WTC11 (cell line): ENCODE measurements around the gene MMAB. TPM values are rescaled to one million over a fixed set of nuclear protein-coding genes. Genes with fewer than 3 reads are reported as not detected.
A peak's percentile ranks its signal among the peaks of the same experiment; 100 is the strongest.

ENCODE experiments used
- ATAC-seq: fragments of 200-7000 bp; cut with Tn5 transposase; 2 replicates; pipeline ENCODE4 v1.10.0; 2021; ENCODE audit warnings: mild to moderate bottlenecking, moderate library complexity
- CTCF ChIA-PET: fragments of 300-600 bp; sonication (Branson Sonifier 250); formaldehyde crosslinking; loops from one replicate; lab custom pipeline; 2021; ENCODE audit warnings: antibody characterized with exemption; lab: Charles Lee
- POLR2A ChIA-PET: fragments of 350-600 bp; sonication (Branson Sonifier 250); formaldehyde crosslinking; loops from one replicate; lab custom pipeline; 2021; ENCODE audit warnings: antibody characterized with exemption; lab: Charles Lee
- DNase-seq: peaks from one replicate; pipeline ENCODE4 v3.0.0; 2021; ENCODE audit warnings: low spot score
- H3K27ac Mint-ChIP-seq: 2 replicates; pipeline ENCODE4 v1.8.0; 2021; ENCODE audit warnings: mixed read lengths
- H3K27me3 Mint-ChIP-seq: 2 replicates; pipeline ENCODE4 v1.8.0; 2021; ENCODE audit warnings: low read depth, mild to moderate bottlenecking, moderate library complexity, mixed read lengths
- H3K36me3 Mint-ChIP-seq: 2 replicates; pipeline ENCODE4 v1.8.0; 2021; ENCODE audit warnings: mixed read lengths
- H3K4me1 Mint-ChIP-seq: 2 replicates; pipeline ENCODE4 v1.8.0; 2022; ENCODE audit warnings: mixed read lengths
- H3K4me3 Mint-ChIP-seq: 2 replicates; pipeline ENCODE4 v1.8.0; 2021; ENCODE audit warnings: mild to moderate bottlenecking, moderate library complexity, mixed read lengths
- H3K9me3 Mint-ChIP-seq: 2 replicates; pipeline ENCODE4 v1.8.0; 2021; ENCODE audit warnings: mixed read lengths
- AR ChIP-seq: fragments of 250-450 bp; sonication (Bioruptor Pico); IDR thresholded peaks from 2 replicates; pipeline ENCODE4 v1.9.0; 2021; ENCODE audit warnings: mild to moderate bottlenecking
- ERG ChIP-seq: fragments of 250-450 bp; sonication (Bioruptor Pico); IDR thresholded peaks from 2 replicates; pipeline ENCODE4 v1.8.0; 2021; ENCODE audit warnings: mild to moderate bottlenecking
- NFATC4 ChIP-seq: fragments of 250-450 bp; sonication (Bioruptor Pico); IDR thresholded peaks from 2 replicates; pipeline ENCODE4 v1.9.0; 2021; ENCODE audit warnings: mild to moderate bottlenecking
- NFYB ChIP-seq: sonication (generic); formaldehyde crosslinking; conservative IDR thresholded peaks from 2 replicates; pipeline ENCODE4 v1.8.0; 2022; ENCODE audit warnings: low read depth, missing genetic modification reagents
- NR3C1 ChIP-seq: sonication (generic); formaldehyde crosslinking; conservative IDR thresholded peaks from 2 replicates; pipeline ENCODE4 v1.8.1; 2023; ENCODE audit warnings: low read depth, mild to moderate bottlenecking, missing genetic modification reagents
- SMAD4 ChIP-seq: sonication (generic); formaldehyde crosslinking; IDR thresholded peaks from 2 replicates; pipeline ENCODE4 v1.8.0; 2022; ENCODE audit warnings: mild to moderate bottlenecking, missing genetic modification reagents
- TCF7 ChIP-seq: sonication (generic); formaldehyde crosslinking; IDR thresholded peaks from 2 replicates; pipeline ENCODE4 v1.8.0; 2022; ENCODE audit warnings: mild to moderate bottlenecking, low read depth, missing genetic modification reagents, moderate library complexity
- TEAD4 ChIP-seq: sonication (generic); formaldehyde crosslinking; IDR thresholded peaks from 2 replicates; pipeline ENCODE4 v1.8.0; 2022; ENCODE audit warnings: mild to moderate bottlenecking, missing genetic modification reagents
- USF2 ChIP-seq: sonication (generic); formaldehyde crosslinking; IDR thresholded peaks from 2 replicates; pipeline ENCODE4 v1.8.1; 2023; ENCODE audit warnings: mild to moderate bottlenecking, missing genetic modification reagents, moderate library complexity
- ZNF219 ChIP-seq: sonication (generic); formaldehyde crosslinking; IDR thresholded peaks from 2 replicates; pipeline ENCODE4 v1.8.0; 2023; ENCODE audit warnings: missing genetic modification reagents, mild to moderate bottlenecking, borderline replicate concordance
- total RNA-seq: library from RNA; stranded (reverse); gene quantifications from 3 replicates; pipeline ENCODE4 v1.2.3, GENCODE V29; 2021
- TF ChIP-seq, protein P1 (sequence below): sonication (generic); formaldehyde crosslinking; IDR thresholded peaks from 2 replicates; pipeline ENCODE4 v1.8.1; 2023; ENCODE audit warnings: mild to moderate bottlenecking, missing genetic modification reagents
- TF ChIP-seq, protein P2 (sequence below): sonication (generic); formaldehyde crosslinking; conservative IDR thresholded peaks from 2 replicates; pipeline ENCODE4 v1.8.1; 2023; ENCODE audit warnings: mild to moderate bottlenecking, low read depth, missing genetic modification reagents, moderate library complexity

The MMAB gene
- total RNA-seq, 1 experiment from 2014 or later = 22.0 TPM

DNA sequence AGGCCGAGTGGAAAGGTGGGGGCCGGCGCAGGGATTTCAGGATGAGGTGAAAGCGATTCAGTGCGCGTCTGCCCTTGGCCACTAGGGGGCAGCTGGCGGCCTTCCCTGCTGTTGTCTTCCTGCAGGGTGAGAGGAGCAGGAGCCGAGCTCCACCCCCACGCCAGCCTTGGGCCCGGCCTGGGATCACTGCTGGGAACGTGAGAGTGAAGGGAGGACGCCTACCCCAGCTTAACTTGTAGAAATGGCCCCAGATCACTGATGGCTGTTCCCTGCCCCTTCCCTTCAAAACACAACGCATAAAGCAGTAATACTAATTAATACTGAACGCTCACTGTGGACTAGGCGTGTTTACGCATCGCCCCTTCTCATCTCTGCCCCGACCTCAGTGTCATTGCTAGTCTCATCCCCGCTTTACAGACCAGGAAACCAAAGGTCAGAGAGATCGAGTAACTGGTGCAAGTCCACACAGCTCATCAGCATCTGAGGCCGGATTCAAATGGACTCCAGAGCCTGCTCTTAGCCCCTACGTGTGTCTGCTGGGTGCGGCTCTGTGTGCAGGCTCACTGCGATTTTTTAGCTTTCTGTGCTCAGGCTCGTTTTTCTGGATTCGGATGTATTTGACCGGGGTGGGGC, 24.6 kb upstream of the MMAB start (continued):
- TF ChIP-seq USF2 (CRISPR knock-in tag) = no peak

GRCh38 chr12:109597414-109597794, 24.1 kb upstream of the MMAB start:
- no peak overlapping the region for H3K4me3 Mint-ChIP-seq
- DNase-seq = no peak
- CTCF ChIA-PET = interaction anchor here (0.6 to 5.1 kb wide), 56 partner anchors 8 to 314 kb away, joined by 3 to 108 read pairs (median 5); partner anchors contain the start of genes FAM222A, MMAB, MVK and TRPV4
- TF ChIP-seq SMAD4 (CRISPR knock-in tag) (no peak), NFATC4 (CRISPR knock-in tag) (no peak), ZNF219 (CRISPR knock-in tag) (no peak), TEAD4 (CRISPR knock-in tag) (no peak), ERG (no peak), NR3C1 (CRISPR knock-in tag) (no peak), NFYB (CRISPR knock-in tag) (no peak), TCF7 (CRISPR knock-in tag) (no peak), AR (CRISPR knock-in tag) (no peak)
- TF ChIP-seq, protein P1, sequence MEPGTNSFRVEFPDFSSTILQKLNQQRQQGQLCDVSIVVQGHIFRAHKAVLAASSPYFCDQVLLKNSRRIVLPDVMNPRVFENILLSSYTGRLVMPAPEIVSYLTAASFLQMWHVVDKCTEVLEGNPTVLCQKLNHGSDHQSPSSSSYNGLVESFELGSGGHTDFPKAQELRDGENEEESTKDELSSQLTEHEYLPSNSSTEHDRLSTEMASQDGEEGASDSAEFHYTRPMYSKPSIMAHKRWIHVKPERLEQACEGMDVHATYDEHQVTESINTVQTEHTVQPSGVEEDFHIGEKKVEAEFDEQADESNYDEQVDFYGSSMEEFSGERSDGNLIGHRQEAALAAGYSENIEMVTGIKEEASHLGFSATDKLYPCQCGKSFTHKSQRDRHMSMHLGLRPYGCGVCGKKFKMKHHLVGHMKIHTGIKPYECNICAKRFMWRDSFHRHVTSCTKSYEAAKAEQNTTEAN (CRISPR knock-in tag) = no peak
- TF ChIP-seq, protein P2, sequence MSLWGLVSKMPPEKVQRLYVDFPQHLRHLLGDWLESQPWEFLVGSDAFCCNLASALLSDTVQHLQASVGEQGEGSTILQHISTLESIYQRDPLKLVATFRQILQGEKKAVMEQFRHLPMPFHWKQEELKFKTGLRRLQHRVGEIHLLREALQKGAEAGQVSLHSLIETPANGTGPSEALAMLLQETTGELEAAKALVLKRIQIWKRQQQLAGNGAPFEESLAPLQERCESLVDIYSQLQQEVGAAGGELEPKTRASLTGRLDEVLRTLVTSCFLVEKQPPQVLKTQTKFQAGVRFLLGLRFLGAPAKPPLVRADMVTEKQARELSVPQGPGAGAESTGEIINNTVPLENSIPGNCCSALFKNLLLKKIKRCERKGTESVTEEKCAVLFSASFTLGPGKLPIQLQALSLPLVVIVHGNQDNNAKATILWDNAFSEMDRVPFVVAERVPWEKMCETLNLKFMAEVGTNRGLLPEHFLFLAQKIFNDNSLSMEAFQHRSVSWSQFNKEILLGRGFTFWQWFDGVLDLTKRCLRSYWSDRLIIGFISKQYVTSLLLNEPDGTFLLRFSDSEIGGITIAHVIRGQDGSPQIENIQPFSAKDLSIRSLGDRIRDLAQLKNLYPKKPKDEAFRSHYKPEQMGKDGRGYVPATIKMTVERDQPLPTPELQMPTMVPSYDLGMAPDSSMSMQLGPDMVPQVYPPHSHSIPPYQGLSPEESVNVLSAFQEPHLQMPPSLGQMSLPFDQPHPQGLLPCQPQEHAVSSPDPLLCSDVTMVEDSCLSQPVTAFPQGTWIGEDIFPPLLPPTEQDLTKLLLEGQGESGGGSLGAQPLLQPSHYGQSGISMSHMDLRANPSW (CRISPR knock-in tag) = no peak
- TF ChIP-seq, all 79 proteins: peak for 0
- peak overlapping the region; percentile 66; the same call in 1 of the 2 replicates for H3K27ac Mint-ChIP-seq
- peaks cover 15% of the 10 kb centered on the region for H3K4me1 Mint-ChIP-seq
- no peaks in the 10 kb centered on the region for H3K9me3 Mint-ChIP-seq
- POLR2A ChIA-PET = interaction anchor here (0.5 kb wide), 1 partner anchor 8 kb away, joined by 3 read pairs; no protein-coding TSS in a partner anchor
- no peaks in the 10 kb centered on the region for H3K36me3 Mint-ChIP-seq
- ATAC-seq = peak; percentile 5; the same call in 1 of the 2 replicates
- H3K27me3 Mint-ChIP-seq = no peaks in the 10 kb centered on the region
